MM.1S (cell line): Measurements from ENCODE around the gene RPE65.

Experiments
- CTCF ChIP-seq: fragments of 300-600 bp; sonication (generic); IDR thresholded peaks from 2 replicates; pipeline ENCODE4 v1.5.1; 2016; ENCODE audit warnings: antibody characterized with exemption, low read length, mixed read lengths
- EZH2 ChIP-seq: fragments of 300-600 bp; sonication (generic); optimal IDR thresholded peaks from 2 replicates; pipeline ENCODE3; 2017; ENCODE audit warnings: low read depth, mild to moderate bottlenecking, antibody characterized with exemption, low read length, mixed read lengths
- EZH2phosphoT487 ChIP-seq: fragments of 300-600 bp; sonication (generic); IDR thresholded peaks from 2 replicates; pipeline ENCODE4 v1.6.1; 2018; ENCODE audit warnings: antibody characterized with exemption, low read length

- TF ChIP-seq CTCF (no peak), EZH2 (no peak), EZH2phosphoT487 (no peak)
Observed at GRCh38 chr1:68379085-68379478, 70.7 kb downstream of the RPE65 start.
